ENCODE measurements around the gene SPG11.
A peak's percentile ranks its signal among the peaks of the same experiment; 100 is the strongest.
"Not testable (repeated sequence)": the region's sequence is repeated elsewhere in the genome, so short reads cannot be mapped to it uniquely, and the experiment has no call there.

SPG11 gene

DNA sequence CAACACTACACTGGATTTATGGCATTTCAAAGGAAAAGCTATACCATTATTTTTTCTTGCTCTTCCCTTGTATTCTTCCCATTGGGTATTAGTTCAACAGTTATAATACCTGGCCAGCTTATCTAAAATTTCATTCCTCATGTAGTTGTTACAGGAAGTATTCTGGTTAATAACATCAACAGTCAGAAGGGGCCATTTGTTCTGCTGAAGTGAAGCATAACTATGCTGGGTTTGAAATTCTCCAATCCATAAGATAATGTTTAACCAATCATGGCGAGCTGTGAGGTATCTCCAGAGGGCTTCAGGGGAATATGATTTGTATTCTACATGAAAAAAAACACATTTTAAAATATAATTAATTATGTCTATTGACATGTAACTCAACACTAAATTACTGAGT is 43.4 kb downstream of the SPG11 start:
- no peak for ATAC-seq

- no peak for ATAC-seq
These were observed 46.5 kb downstream of the SPG11 start for GRCh38 chr15:44616974-44617373.

GRCh38 chr15:44606740-44607139 is 56.7 kb downstream of the SPG11 start:
- ATAC-seq, result no peak

DNA sequence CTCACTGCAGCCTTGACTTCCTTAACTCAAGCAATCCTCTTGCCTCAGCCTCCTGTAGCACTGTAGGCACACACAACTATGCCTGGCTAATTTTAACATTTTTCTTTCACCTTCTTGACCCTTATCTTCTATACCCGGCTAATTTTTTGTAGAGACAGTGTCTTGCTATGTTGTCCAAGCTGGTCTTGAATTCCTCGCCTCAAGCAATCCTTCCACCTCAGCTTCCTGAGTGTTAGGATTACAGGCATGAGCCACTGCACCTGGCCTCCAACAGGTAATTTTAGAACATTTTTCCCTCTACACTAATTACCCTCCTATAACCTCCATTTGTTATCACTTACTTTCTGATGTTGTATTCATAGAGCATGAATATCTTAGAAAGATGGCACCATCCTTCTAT is 60.3 kb downstream of the SPG11 start:
- ATAC-seq, result no peak

DNA sequence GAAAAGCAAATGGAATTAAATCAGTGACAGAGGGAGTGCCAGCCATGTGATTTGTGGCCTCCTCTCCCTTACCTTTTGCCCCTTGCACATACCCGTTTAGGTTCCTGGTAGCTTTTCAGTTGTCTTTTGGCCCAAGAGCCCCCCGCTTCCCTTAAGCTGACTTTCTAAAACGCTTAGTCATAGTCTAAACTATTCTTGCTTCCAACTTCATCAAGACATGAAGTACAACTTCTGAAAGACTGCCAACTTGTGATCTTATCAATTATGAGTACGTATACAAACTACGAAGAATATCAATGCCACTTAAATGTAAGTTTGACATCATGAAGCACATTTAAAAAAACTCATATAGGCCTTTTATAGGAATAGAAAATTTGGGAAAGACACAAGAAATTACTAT is 64.6 kb downstream of the SPG11 start:
- no peak for ATAC-seq

DNA sequence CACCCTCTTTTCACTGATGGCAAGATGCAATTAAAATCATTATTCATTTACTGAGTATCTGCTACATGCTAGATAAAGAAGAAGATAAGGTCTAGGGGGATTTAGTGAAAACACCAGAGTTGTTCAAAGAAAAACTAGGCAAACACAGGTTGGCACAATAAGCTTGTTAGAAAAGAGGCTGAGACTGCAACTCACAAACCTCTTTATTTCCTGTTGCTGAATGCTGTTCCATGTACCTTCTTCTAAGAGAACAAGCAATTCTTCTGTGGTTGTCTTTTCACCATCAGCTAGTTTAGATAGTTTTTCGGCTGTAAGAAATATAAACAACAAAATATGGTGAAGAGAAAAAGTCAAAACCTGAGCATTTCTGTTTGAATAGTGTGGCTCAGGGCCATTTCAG is 65.4 kb downstream of the SPG11 start:
- no peak for ATAC-seq

- peak; percentile 47 to 55 for ATAC-seq
These were observed 66.9 kb downstream of the SPG11 start for GRCh38 chr15:44596511-44597010.

- ATAC-seq, result peak; percentile 78 to 80
These were observed 67.6 kb downstream of the SPG11 start for GRCh38 chr15:44595656-44596510.

GRCh38 chr15:44595246-44595645 is 68.2 kb downstream of the SPG11 start:
- no peak for ATAC-seq

DNA sequence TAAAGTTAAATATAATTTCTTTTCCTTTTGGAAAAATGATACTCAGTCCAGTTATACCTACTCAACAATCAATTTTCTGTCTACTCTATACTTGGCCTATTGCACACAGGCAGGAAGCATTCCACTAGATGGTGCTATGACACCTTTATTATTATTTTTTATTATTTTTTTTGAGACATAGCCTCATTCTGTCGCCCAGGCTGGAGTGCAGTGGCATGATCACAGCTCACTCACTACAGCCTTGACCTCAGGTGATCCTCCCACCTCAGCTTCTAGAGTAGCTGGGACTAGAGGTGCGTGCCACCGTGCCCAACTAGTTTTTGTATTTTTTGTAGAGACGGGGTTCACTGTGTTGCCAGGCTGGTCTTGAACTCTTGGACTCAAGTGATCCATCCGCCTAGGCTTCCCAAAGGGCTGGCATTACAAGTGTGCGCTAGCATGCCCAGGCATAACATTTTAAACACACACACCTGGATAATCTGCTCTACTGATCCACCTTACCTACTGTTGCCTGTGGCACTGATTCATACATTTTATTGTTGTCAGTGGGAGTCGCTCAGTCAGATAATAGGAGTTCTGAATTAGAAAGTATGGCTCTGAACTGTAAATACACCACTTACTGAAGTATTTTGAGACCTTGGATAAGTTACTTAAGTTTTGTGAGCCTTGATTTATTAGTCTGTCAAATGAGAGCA is 70.3 kb downstream of the SPG11 start:
- ATAC-seq, result peak; percentile 49 to 50

DNA sequence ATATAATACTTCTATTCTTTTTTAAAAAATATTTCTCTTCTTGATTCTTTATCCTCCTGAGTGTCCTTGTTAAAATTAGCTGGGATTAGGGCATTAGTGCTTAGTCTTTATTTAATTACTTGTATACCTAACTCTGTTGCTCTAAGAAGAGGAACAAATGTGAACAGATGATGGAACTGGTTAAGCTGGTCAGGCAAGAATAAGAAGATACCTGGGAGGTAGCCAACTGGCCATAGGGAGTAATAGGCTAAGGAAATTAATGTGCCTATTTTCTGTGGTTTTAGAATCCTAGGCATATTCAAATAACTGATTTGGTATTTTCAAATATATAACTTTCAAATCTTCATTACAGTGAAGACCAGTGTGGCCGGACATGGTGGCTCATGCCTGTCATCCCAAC is 72.1 kb downstream of the SPG11 start:
- ATAC-seq, result no peak

GRCh38 chr15:44588541-44588940 is 74.9 kb downstream of the SPG11 start:
- no peak for ATAC-seq

- no peak for ATAC-seq
These were observed 77.8 kb downstream of the SPG11 start for GRCh38 chr15:44585633-44586032.

- peak; percentile 84 to 85 for ATAC-seq
These were observed 79.2 kb downstream of the SPG11 start for GRCh38 chr15:44584162-44584749.

- ATAC-seq, result no peak
These were observed 83.4 kb downstream of the SPG11 start for GRCh38 chr15:44580105-44580504.

- ATAC-seq, result no peak
These were observed 88.7 kb downstream of the SPG11 start for GRCh38 chr15:44574734-44575133.

GRCh38 chr15:44573386-44573785 is 90.1 kb downstream of the SPG11 start:
- no peak for ATAC-seq

DNA sequence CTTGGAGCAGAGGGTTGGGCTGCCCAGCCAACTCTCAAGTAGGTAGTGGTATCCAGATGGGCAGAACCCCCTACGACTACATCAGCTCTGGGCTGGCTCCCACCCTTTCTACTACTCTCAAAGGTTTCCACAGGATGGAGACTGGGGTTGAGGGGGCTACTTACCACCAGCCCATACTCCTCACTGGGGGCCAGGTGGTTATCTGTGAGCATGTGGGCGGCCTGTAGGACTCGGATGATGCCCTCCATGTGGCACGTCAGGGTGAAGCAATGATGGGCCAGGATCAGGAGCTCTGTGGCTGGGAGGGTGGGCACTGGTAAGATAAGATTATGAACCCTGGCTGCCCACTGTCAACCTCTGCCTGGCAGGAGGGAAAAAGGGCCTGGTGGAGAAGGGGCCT is 93.1 kb downstream of the SPG11 start:
- no peak for ATAC-seq

DNA sequence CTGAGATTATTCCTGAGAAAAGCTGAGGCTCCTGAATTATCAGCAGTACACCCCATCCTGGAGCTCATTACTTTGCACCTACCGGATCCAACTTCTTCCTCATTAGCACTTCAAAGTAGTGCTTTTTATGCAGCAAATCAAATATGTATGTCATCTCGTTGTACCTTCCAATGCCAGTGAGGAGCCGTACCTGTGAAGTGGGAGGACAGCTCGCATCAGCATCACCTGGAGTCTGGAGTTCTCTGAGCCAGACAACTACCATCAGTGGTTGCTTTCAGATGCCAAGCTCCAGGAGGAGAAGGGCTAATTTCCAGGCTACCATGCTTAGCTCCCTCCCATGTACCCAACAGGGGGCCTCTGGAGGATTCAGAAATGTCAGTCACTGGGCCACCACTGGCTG is 94.1 kb downstream of the SPG11 start:
- no peak for ATAC-seq

GRCh38 chr15:44568338-44568737 is 95.1 kb downstream of the SPG11 start:
- ATAC-seq, result no peak

GRCh38 chr15:44566155-44566540 is 97.3 kb downstream of the SPG11 start:
- no peak for ATAC-seq

GRCh38 chr15:44565387-44566154 is 97.9 kb downstream of the SPG11 start:
- ATAC-seq, result no peak

GRCh38 chr15:44560926-44561325 is 102.5 kb downstream of the SPG11 start:
- not testable (repeated sequence) for ATAC-seq
